Caco-2 (cell line): ENCODE results near the gene TTC38. TPM values are rescaled to one million over a fixed set of nuclear protein-coding genes. Genes with fewer than 3 reads are reported as not detected.
A peak's percentile ranks its signal among the peaks of the same experiment; 100 is the strongest.

Source experiments
- Bru-seq: library from RNA; stranded (reverse); fragments of 400-500 nt; gene quantifications from one replicate; lab custom pipeline; 2021; lab: Mats Ljungman, UMichigan
- BruChase-seq, 2 experiments: library from RNA; stranded (reverse); fragments of 400-500 nt; gene quantifications; one replicate each; lab custom pipeline; 2021; lab: Mats Ljungman, UMichigan
- BruUV-seq: library from RNA; stranded (reverse); fragments of 400-500 nt; replicated peaks from 2 replicates; lab custom pipeline; 2021; lab: Mats Ljungman, UMichigan
- CTCF ChIA-PET: fragments of 300-600 bp; sonication (Branson Sonifier 250); formaldehyde crosslinking; loops from one replicate; lab custom pipeline; 2022; ENCODE audit warnings: antibody characterized with exemption; lab: Charles Lee
- POLR2A ChIA-PET: fragments of 300-600 bp; sonication (Branson Sonifier 250); formaldehyde crosslinking; loops from one replicate; lab custom pipeline; 2022; ENCODE audit warnings: antibody characterized with exemption; lab: Charles Lee
- DNase-seq, 2 experiments: peaks; one replicate each; pipeline versions ENCODE4 v3.0.0 to v3.0.0-alpha.2; 2020 to 2022
- H3K27me3 ChIP-seq: replicated peaks from 2 replicates; pipeline ENCODE4 v1.6.0; 2011; ENCODE audit warnings: low read length; ENCODE audit not compliant: control insufficient read depth, insufficient read depth
- H3K36me3 ChIP-seq: 2 replicates; pipeline ENCODE4 v1.5.1; 2011; ENCODE audit warnings: low read length; ENCODE audit not compliant: control insufficient read depth, insufficient read depth
- H3K4me1 ChIP-seq: fragments of 250-450 bp; sonication (Bioruptor Pico); 2 replicates; pipeline ENCODE4 v1.5.1; 2020; ENCODE audit warnings: mild to moderate bottlenecking
- H3K4me3 ChIP-seq: 2 replicates; pipeline ENCODE4 v1.5.1; 2011; ENCODE audit warnings: low read depth, mild to moderate bottlenecking, control low read depth, low read length
- H3K9me3 ChIP-seq: fragments of 250-450 bp; sonication (Bioruptor Pico); 2 replicates; pipeline ENCODE4 v1.5.1; 2020; ENCODE audit warnings: mild to moderate bottlenecking, moderate library complexity
- H3K27ac Mint-ChIP-seq: one replicate; pipeline ENCODE4 v1.8.0; 2022; ENCODE audit warnings: mixed read lengths; ENCODE audit not compliant: unreplicated experiment
- H3K27me3 Mint-ChIP-seq: one replicate; pipeline ENCODE4 v1.8.0; 2022; ENCODE audit warnings: mixed read lengths; ENCODE audit not compliant: insufficient read depth, unreplicated experiment
- H3K36me3 Mint-ChIP-seq: one replicate; pipeline ENCODE4 v1.8.0; 2022; ENCODE audit warnings: mild to moderate bottlenecking, mixed read lengths; ENCODE audit not compliant: insufficient read depth, unreplicated experiment
- H3K4me1 Mint-ChIP-seq: one replicate; pipeline ENCODE4 v1.8.0; 2022; ENCODE audit warnings: low read depth, mixed read lengths; ENCODE audit not compliant: unreplicated experiment
- H3K4me3 Mint-ChIP-seq: one replicate; pipeline ENCODE4 v1.8.0; 2022; ENCODE audit warnings: mild to moderate bottlenecking, moderate library complexity, mixed read lengths; ENCODE audit not compliant: unreplicated experiment
- H3K9me3 Mint-ChIP-seq: one replicate; pipeline ENCODE4 v1.8.0; 2022; ENCODE audit warnings: mixed read lengths; ENCODE audit not compliant: unreplicated experiment
- CTCF ChIP-seq, 2 experiments: fragments of 200-600 bp in 1 of 2; IDR thresholded peaks; 1 replicate in 1 of 2; 2 replicates in 1 of 2; pipeline versions ENCODE4 v1.5.1 to v1.8.0; 2011 to 2022; ENCODE audit warnings: antibody characterized with exemption in 1 of 2, control low read depth in 1 of 2, inconsistent platforms in 1 of 2, low read depth in 1 of 2, low read length in 1 of 2, mild to moderate bottlenecking in 1 of 2, moderate library complexity in 1 of 2; ENCODE audit not compliant: insufficient read depth in 1 of 2, severe bottlenecking in 1 of 2, unreplicated experiment in 1 of 2
- intact Hi-C: fragments of 100-400 bp; cut with micrococcal nuclease; formaldehyde crosslinking; loops from one replicate; pipeline ENCODE4 v1.10.0; 2022; ENCODE audit not compliant: unreplicated experiment
- long read RNA-seq: library from polyadenylated mRNA; stranded (forward); transcript quantifications from one replicate; pipeline ENCODE4 v2.0.0, GENCODE V29; 2022
- total RNA-seq: library from RNA; stranded (reverse); gene quantifications from 2 replicates; pipeline ENCODE4 v1.2.3, GENCODE V29; 2022

The TTC38 gene
- total RNA-seq = 44.5 and 48.9 TPM in 2 replicates
- percentile 70 among the genes with signal in this experiment for Bru-seq, nascent RNA
- percentile 74 among the genes with signal in this experiment for BruChase-seq, experiment 1, labeled RNA remaining after a 2-hour chase
- BruChase-seq, experiment 2, labeled RNA remaining after a 6-hour chase = percentile 77 among the genes with signal in this experiment
- long read RNA-seq, transcript TTC38-201 (14 exons, 2,610 nt) = major isoform, 28 of 56 reads
- long read RNA-seq, partial matches to known transcripts = 8 of 56 reads
- long read RNA-seq, other reads (novel, unspliced or antisense) = 20 of 56 reads

DNA sequence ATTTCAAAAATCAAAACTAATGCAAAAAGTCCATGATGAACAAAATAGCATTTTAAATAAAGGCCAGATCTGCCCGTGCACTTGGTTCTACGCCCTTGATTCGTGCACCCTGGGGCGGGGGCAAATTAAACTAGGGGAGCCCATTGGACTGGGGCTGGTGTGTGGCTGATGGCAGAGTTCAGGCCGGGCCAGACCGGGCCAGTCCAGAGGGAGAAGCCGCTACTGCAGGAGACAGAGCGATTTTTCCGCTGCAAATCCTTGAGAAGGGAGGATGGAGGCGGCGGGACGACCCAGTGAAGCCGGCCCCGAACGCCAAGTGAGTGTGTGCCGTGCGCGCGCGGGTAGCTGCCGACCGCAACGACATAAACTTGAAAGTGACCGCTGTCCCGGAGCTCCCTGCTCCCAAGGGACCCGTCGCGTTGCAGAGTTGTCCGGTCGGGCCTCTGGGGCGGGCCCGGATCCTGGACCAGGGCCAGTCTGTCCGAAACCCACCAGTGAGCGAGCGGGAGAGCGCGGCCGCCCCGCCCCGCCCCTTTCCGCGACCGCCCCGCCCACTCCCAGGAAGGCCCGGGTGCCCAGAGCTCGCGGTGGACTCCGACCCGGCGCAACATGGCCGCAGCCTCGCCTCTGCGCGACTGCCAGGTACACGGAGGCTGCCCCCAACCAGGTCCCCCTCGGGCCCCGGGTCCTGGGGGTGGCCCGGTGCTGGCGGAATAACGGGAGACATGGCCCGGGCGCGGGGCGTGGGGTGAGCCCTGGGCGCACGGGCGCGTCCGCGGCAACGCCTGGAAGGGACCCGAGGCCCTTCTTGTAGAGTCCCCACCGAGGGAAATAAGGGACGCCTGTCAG, at the start of gene TTC38:
TSS of gene TTC38 (plus strand) at position 578 of the 849 bp plus-strand sequence. CDS start at position 610, 32 bp downstream.
- H3K27ac Mint-ChIP-seq = peak within 1 kb of the TSS; percentile 75
- peaks cover 6% of the 10 kb centered on the region for H3K9me3 Mint-ChIP-seq

DNA sequence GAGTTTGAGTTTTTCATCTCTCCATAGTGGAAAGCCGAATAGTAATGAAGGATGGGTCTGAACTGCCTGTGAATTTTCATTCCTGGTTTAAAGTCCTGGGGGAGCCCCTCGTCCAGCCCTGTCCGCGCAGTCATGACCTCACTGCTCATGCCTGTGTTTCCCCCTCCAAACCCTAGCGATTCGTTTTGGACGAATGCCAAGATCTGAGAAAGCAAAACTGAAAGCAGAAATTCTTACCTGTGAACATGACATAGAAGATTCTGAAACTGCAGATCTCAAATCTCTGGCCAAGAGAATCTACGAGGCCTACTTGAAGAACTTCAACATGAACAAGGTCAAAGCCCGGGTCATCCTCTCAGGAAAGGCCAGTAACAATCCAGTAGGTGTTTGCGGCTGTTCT, 48.2 kb upstream of the TTC38 start:
- Mint-ChIP-seq H3K36me3 (peaks cover 5% of the 10 kb centered on the region), H3K4me3 (no peak overlapping the region), H3K9me3 (no peaks in the 10 kb centered on the region), H3K27me3 (no peaks in the 10 kb centered on the region), H3K4me1 (no peaks in the 10 kb centered on the region), H3K27ac (no peak overlapping the region)
- no peaks in the 10 kb centered on the region for H3K27me3 ChIP-seq
- H3K4me1 ChIP-seq = no peaks in the 10 kb centered on the region
- ChIA-PET POLR2A (no interaction called here), CTCF (no interaction called here)
- H3K9me3 ChIP-seq = no peaks in the 10 kb centered on the region
- no peak for DNase-seq
- H3K36me3 ChIP-seq = no peaks in the 10 kb centered on the region
- intact Hi-C loops = no loop called here
- H3K4me3 ChIP-seq = no peak overlapping the region
- no peak for TF ChIP-seq CTCF (IDR thresholded peaks at IDR 0.05; ENCODE audit: insufficient read depth in 1 of 2, low read depth in 1 of 2, low read length in 1 of 2, severe bottlenecking in 1 of 2, unreplicated experiment in 1 of 2)
- no TSS peak for BruUV-seq

More for the DNA sequence above, at the start of gene TTC38:
- peak; percentile 89 to 90 for DNase-seq
- H3K4me3 ChIP-seq = peak within 1 kb of the TSS; percentile 80
- H3K9me3 ChIP-seq = peaks cover 14% of the 10 kb centered on the region
- H3K36me3 Mint-ChIP-seq = peaks cover 13% of the 10 kb centered on the region
- peaks cover 16% of the 10 kb centered on the region for H3K4me1 ChIP-seq
- intact Hi-C loops = loop anchor here (1.0 kb wide), 3 partner anchors 17 to 145 kb away; partner anchors contain the start of genes CDPF1 and GTSE1
- no peaks in the 10 kb centered on the region for H3K4me1 Mint-ChIP-seq
- TSS peak; percentile 47 for BruUV-seq
- H3K27me3 Mint-ChIP-seq = no peaks in the 10 kb centered on the region
- H3K4me3 Mint-ChIP-seq = peak within 1 kb of the TSS; percentile 90
- peaks cover 3% of the 10 kb centered on the region; the same call in 1 of the 2 replicates for H3K36me3 ChIP-seq
- no peaks in the 10 kb centered on the region for H3K27me3 ChIP-seq
- ChIA-PET CTCF (interaction anchor here (0.6 kb wide), 2 partner anchors 29 to 123 kb away, joined by 4 to 6 read pairs; partner anchors contain the start of gene GTSE1), POLR2A (interaction anchor here (0.6 to 1.4 kb wide), 8 partner anchors 12 to 1321 kb away, joined by 3 to 8 read pairs (median 4); partner anchors contain the start of gene CDPF1)
- TF ChIP-seq CTCF (IDR thresholded peaks at IDR 0.05; ENCODE audit: insufficient read depth in 1 of 2, low read depth in 1 of 2, low read length in 1 of 2, severe bottlenecking in 1 of 2, unreplicated experiment in 1 of 2) = no peak

GRCh38 chr22:46220921-46221320, 46.9 kb upstream of the TTC38 start:
- Histone ChIP-seq H3K27me3 (no peaks in the 10 kb centered on the region), H3K4me1 (no peaks in the 10 kb centered on the region), H3K9me3 (no peaks in the 10 kb centered on the region), H3K4me3 (no peak overlapping the region), H3K36me3 (no peaks in the 10 kb centered on the region)
- Mint-ChIP-seq H3K4me3 (no peak overlapping the region), H3K9me3 (peaks cover 5% of the 10 kb centered on the region), H3K27me3 (no peaks in the 10 kb centered on the region), H3K4me1 (no peaks in the 10 kb centered on the region), H3K36me3 (peaks cover 9% of the 10 kb centered on the region), H3K27ac (no peak overlapping the region)
- no TSS peak for BruUV-seq
- ChIA-PET CTCF (no interaction called here), POLR2A (no interaction called here)
- intact Hi-C loops = no loop called here
- DNase-seq = no peak
- TF ChIP-seq CTCF (IDR thresholded peaks at IDR 0.05; ENCODE audit: insufficient read depth in 1 of 2, low read depth in 1 of 2, low read length in 1 of 2, severe bottlenecking in 1 of 2, unreplicated experiment in 1 of 2) = no peak
